ENCODE data around the gene NRG3.

The NRG3 gene

GRCh38 chr10:82251222-82251906 is 376.4 kb downstream of the NRG3 start:
- no peak for FAIRE-seq
- DNase-seq (ENCODE audit: insufficient read length, low spot score) = no peak
- TF ChIP-seq POLR2A (IDR thresholded peaks at IDR 0.05; ENCODE audit: low read depth, low read length) (no peak), TAF1 (IDR thresholded peaks at IDR 0.05; ENCODE audit: low read depth, low read length) (no peak), POU2F2 (IDR thresholded peaks at IDR 0.05; ENCODE audit: low read depth, low read length) (no peak), POLR2AphosphoS5 (IDR thresholded peaks at IDR 0.05; ENCODE audit: low read depth, low read length) (no peak)

GRCh38 chr10:82252081-82252480 is 377.1 kb downstream of the NRG3 start:
- FAIRE-seq (no peak), DNase-seq (ENCODE audit: insufficient read length, low spot score) (no peak)
- TF ChIP-seq POLR2AphosphoS5 (IDR thresholded peaks at IDR 0.05; ENCODE audit: low read depth, low read length) = no peak
- TF ChIP-seq SPI1 (IDR thresholded peaks at IDR 0.05; ENCODE audit: low read depth, low read length) = no peak
- TF ChIP-seq POU2F2 (IDR thresholded peaks at IDR 0.05; ENCODE audit: low read depth, low read length) = no peak
- TF ChIP-seq TAF1 (IDR thresholded peaks at IDR 0.05; ENCODE audit: low read depth, low read length) = no peak
- TF ChIP-seq PAX5 (IDR thresholded peaks at IDR 0.05; ENCODE audit: insufficient read depth, low read length, severe bottlenecking) = no peak
- no peak for TF ChIP-seq POLR2A (IDR thresholded peaks at IDR 0.05; ENCODE audit: low read depth, low read length)

- DNase-seq (ENCODE audit: insufficient read length, low spot score) (no peak), FAIRE-seq (no peak)
- TF ChIP-seq SPI1 (IDR thresholded peaks at IDR 0.05; ENCODE audit: low read depth, low read length) (no peak), PAX5 (IDR thresholded peaks at IDR 0.05; ENCODE audit: insufficient read depth, low read length, severe bottlenecking) (no peak), TAF1 (IDR thresholded peaks at IDR 0.05; ENCODE audit: low read depth, low read length) (no peak), POLR2AphosphoS5 (IDR thresholded peaks at IDR 0.05; ENCODE audit: low read depth, low read length) (no peak), POLR2A (IDR thresholded peaks at IDR 0.05; ENCODE audit: low read depth, low read length) (no peak), POU2F2 (IDR thresholded peaks at IDR 0.05; ENCODE audit: low read depth, low read length) (no peak)
Measured at GRCh38 chr10:82254237-82254636, 379.2 kb downstream of the NRG3 start.

- FAIRE-seq (no peak), DNase-seq (ENCODE audit: insufficient read length, low spot score) (no peak)
- TF ChIP-seq TAF1 (IDR thresholded peaks at IDR 0.05; ENCODE audit: low read depth, low read length) = no peak
Measured at GRCh38 chr10:82256275-82256674, 381.3 kb downstream of the NRG3 start.

- FAIRE-seq = no peak
- DNase-seq (ENCODE audit: insufficient read length, low spot score) = no peak
Measured at GRCh38 chr10:82266438-82266837, 391.4 kb downstream of the NRG3 start.

GRCh38 chr10:82267014-82267413 is 392.0 kb downstream of the NRG3 start:
- DNase-seq (ENCODE audit: insufficient read length, low spot score) = no peak
- TF ChIP-seq SPI1 (IDR thresholded peaks at IDR 0.05; ENCODE audit: low read depth, low read length) (no peak), POLR2A (IDR thresholded peaks at IDR 0.05; ENCODE audit: low read depth, low read length) (no peak), POLR2AphosphoS5 (IDR thresholded peaks at IDR 0.05; ENCODE audit: low read depth, low read length) (no peak), TAF1 (IDR thresholded peaks at IDR 0.05; ENCODE audit: low read depth, low read length) (no peak), PAX5 (IDR thresholded peaks at IDR 0.05; ENCODE audit: insufficient read depth, low read length, severe bottlenecking) (no peak), POU2F2 (IDR thresholded peaks at IDR 0.05; ENCODE audit: low read depth, low read length) (no peak)
- no peak for FAIRE-seq

More at GRCh38 chr10:82266438-82266837, 391.4 kb downstream of the NRG3 start:
- TF ChIP-seq POLR2A (IDR thresholded peaks at IDR 0.05; ENCODE audit: low read depth, low read length) (no peak), POLR2AphosphoS5 (IDR thresholded peaks at IDR 0.05; ENCODE audit: low read depth, low read length) (no peak), POU2F2 (IDR thresholded peaks at IDR 0.05; ENCODE audit: low read depth, low read length) (no peak), SPI1 (IDR thresholded peaks at IDR 0.05; ENCODE audit: low read depth, low read length) (no peak), TAF1 (IDR thresholded peaks at IDR 0.05; ENCODE audit: low read depth, low read length) (no peak), PAX5 (IDR thresholded peaks at IDR 0.05; ENCODE audit: insufficient read depth, low read length, severe bottlenecking) (no peak)

GRCh38 chr10:82267465-82267864 is 392.5 kb downstream of the NRG3 start:
- FAIRE-seq (no peak), DNase-seq (ENCODE audit: insufficient read length, low spot score) (no peak)
- TF ChIP-seq POLR2A (IDR thresholded peaks at IDR 0.05; ENCODE audit: low read depth, low read length) (no peak), SPI1 (IDR thresholded peaks at IDR 0.05; ENCODE audit: low read depth, low read length) (no peak), POLR2AphosphoS5 (IDR thresholded peaks at IDR 0.05; ENCODE audit: low read depth, low read length) (no peak), PAX5 (IDR thresholded peaks at IDR 0.05; ENCODE audit: insufficient read depth, low read length, severe bottlenecking) (no peak), TAF1 (IDR thresholded peaks at IDR 0.05; ENCODE audit: low read depth, low read length) (no peak), POU2F2 (IDR thresholded peaks at IDR 0.05; ENCODE audit: low read depth, low read length) (no peak)

GRCh38 chr10:82267960-82268359 is 393.0 kb downstream of the NRG3 start:
- TF ChIP-seq SPI1 (IDR thresholded peaks at IDR 0.05; ENCODE audit: low read depth, low read length) (peak; percentile 46), POLR2AphosphoS5 (IDR thresholded peaks at IDR 0.05; ENCODE audit: low read depth, low read length) (no peak)
- FAIRE-seq (no peak), DNase-seq (ENCODE audit: insufficient read length, low spot score) (no peak)

GRCh38 chr10:82277591-82277990 is 402.6 kb downstream of the NRG3 start:
- no peak for TF ChIP-seq PAX5 (IDR thresholded peaks at IDR 0.05; ENCODE audit: insufficient read depth, low read length, severe bottlenecking)
- no peak for TF ChIP-seq SPI1 (IDR thresholded peaks at IDR 0.05; ENCODE audit: low read depth, low read length)
- TF ChIP-seq TAF1 (IDR thresholded peaks at IDR 0.05; ENCODE audit: low read depth, low read length) = no peak
- TF ChIP-seq POU2F2 (IDR thresholded peaks at IDR 0.05; ENCODE audit: low read depth, low read length) = no peak
- no peak for TF ChIP-seq POLR2A (IDR thresholded peaks at IDR 0.05; ENCODE audit: low read depth, low read length)
- TF ChIP-seq POLR2AphosphoS5 (IDR thresholded peaks at IDR 0.05; ENCODE audit: low read depth, low read length) = no peak
- no peak for DNase-seq (ENCODE audit: insufficient read length, low spot score)
- no peak for FAIRE-seq

GRCh38 chr10:82278401-82279182 is 403.6 kb downstream of the NRG3 start:
- FAIRE-seq (no peak), DNase-seq (ENCODE audit: insufficient read length, low spot score) (no peak)
- TF ChIP-seq SPI1 (IDR thresholded peaks at IDR 0.05; ENCODE audit: low read depth, low read length) (peak; percentile 89), POLR2AphosphoS5 (IDR thresholded peaks at IDR 0.05; ENCODE audit: low read depth, low read length) (no peak)

Data from GM12891 (cell line).